Measurements from ENCODE around the gene RGMB. TPM values are rescaled to one million over a fixed set of nuclear protein-coding genes. Genes with fewer than 3 reads are reported as not detected.

The RGMB gene
- polyA plus RNA-seq, 3 donors: 5.4 to 12.6 (median 5.9) TPM

DNA sequence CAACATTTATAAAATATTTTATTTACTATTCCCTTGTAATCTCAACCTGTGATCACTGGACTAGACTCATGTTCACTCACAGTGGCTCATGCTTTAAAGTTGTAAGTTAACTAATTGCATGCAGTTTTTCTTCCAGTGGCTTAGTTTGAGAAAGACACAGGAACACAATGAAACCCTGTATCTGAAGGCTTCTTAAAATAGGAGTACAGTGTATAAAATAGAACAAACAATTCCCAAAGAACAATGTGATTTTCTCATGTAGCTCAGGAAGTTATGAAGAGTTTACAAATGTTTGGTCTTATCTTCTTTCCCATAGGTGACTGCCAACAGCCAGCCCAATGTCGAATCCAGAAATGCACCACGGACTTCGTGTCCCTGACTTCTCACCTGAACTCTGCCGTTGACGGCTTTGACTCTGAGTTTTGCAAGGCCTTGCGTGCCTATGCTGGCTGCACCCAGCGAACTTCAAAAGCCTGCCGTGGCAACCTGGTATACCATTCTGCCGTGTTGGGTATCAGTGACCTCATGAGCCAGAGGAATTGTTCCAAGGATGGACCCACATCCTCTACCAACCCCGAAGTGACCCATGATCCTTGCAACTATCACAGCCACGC is 5.9 kb downstream of the RGMB start:
- 42 to 87% (median 81%) methylated on average over 11 of the region's 11 CpGs for WGBS, 3 donors
- no peak overlapping the region for H3K27ac ChIP-seq (ENCODE audit: low read depth, low read length)

DNA sequence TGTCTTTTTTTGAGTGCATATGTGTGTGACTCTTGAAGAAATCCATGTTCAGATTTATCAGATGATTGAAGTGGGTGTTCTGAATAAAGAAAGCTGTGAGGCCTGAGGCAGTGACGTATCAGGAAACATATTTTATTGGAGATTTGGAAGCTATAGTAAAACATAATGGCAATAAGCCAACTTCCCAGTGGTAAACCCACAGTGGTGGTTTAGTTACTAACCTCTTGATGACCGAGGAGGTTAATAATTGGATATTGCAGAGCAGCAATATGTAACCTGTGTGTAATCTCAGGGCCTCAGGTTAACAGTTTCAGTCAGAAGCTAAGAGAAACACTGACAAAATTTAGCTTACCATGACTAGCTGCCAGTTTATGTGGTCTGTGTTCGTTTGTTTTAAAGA is 6.9 kb downstream of the RGMB start:
- WGBS, 3 donors: 49 to 78% (median 77%) methylated on average over 3 of the region's 3 CpGs
- H3K27ac ChIP-seq (ENCODE audit: low read depth, low read length): no peak overlapping the region

DNA sequence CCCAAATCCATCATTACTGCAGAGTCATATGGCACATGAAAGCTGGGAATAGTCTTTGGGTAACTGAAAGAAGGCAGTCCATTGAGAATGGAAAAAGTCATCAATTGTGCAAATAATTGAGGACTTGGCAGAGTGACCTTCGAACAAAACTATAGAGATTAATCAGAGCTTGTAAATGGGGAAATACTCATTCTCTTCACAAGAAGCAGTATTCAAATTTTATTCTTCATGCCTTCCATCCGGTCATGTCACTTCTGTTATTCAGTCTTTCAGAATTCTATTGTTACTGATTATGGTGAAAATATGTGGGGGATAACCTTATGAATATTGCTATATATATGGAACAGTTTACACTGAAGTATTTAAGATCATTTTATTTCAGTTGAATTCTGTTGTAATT is 8.1 kb downstream of the RGMB start:
- 36 to 68% (median 60%) methylated on average over 2 of the region's 2 CpGs for WGBS, 3 donors

DNA sequence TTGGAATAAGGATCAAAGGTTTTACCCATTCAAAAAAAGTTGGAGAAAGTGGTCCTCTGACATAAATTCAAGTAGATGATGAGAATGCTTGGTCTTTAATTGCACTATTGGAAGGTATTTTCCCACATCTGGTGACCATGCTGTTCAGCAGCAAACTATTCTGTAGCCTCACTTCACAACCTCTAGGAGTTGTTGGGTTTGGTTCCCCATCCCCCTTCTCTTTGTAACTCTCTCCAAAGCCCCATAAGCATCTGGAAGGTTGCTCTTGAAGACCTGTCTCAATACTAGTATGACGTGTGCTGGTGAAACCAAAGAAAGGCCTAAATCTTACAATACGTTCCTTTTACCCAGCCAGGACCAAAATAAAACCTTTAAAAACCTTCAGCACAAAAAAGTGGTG is 8.5 kb downstream of the RGMB start:
- 81 to 97% (median 92%) methylated on average over 2 of the region's 2 CpGs for WGBS, 3 donors
- H3K27ac ChIP-seq (ENCODE audit: low read depth, low read length): no peak overlapping the region

More for the DNA sequence above, 8.1 kb downstream of the RGMB start:
- no peak overlapping the region for H3K27ac ChIP-seq (ENCODE audit: low read depth, low read length)

DNA sequence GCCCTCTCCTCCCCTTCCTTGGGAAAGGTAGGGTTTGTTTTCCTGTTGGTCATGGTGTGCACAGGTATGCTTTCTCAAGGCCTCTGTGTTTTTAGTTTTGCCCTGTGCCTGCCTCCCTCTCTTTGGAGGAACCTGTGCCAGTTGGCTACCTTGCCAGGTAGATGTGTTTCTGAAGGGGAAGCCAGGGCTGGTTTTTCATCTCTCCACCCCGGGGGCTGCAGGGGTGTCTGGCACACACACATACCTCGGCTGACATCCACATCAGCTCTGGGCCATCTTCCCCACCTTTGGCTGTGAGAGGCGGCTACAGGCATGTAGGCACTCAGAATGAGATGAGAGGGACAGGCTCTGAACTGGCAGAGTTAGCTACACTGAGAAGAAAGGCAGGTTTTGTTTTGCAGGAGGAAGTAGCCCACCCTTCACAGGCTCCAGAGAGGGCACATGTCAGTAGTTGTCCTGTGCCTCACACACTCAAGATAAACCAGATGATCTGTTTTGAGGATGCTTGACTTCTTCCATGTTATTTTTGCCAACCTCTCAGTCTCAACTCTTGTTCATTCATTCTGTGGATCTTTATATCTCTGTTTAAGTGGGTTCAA is 9.7 kb downstream of the RGMB start:
- WGBS, 3 donors: 66 to 82% (median 73%) methylated on average over 3 of the region's 3 CpGs
- H3K27ac ChIP-seq (ENCODE audit: low read depth, low read length): no peak overlapping the region

DNA sequence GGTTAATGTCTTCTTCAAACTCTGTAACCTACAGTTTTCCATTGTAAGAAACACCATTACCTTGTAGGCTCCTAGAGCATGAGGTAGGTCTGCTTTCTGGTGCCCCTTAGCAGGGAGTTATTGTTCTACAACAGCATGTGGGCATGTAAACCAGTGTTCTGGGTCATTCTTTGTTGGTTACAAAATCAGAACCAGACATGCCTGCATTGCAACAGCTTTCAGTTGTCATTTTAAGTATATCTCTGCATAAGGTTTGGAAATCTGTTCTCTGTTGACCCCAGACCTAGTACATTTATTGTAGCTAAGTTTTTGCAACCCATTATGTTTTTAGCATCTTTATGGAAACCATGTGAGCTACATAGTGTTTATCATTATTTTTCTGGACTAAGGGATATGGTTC is 10.9 kb downstream of the RGMB start:
- no peak overlapping the region for H3K27ac ChIP-seq (ENCODE audit: low read depth, low read length)

- WGBS, 3 donors: 44 to 70% (median 61%) methylated on average over 3 of the region's 3 CpGs
- no peak overlapping the region for H3K27ac ChIP-seq (ENCODE audit: low read depth, low read length)
Measured at GRCh38 chr5:98785244-98785643, 11.8 kb downstream of the RGMB start.

- no peak overlapping the region for H3K27ac ChIP-seq (ENCODE audit: low read depth, low read length)
Measured at GRCh38 chr5:98786191-98786853, 12.9 kb downstream of the RGMB start.

DNA sequence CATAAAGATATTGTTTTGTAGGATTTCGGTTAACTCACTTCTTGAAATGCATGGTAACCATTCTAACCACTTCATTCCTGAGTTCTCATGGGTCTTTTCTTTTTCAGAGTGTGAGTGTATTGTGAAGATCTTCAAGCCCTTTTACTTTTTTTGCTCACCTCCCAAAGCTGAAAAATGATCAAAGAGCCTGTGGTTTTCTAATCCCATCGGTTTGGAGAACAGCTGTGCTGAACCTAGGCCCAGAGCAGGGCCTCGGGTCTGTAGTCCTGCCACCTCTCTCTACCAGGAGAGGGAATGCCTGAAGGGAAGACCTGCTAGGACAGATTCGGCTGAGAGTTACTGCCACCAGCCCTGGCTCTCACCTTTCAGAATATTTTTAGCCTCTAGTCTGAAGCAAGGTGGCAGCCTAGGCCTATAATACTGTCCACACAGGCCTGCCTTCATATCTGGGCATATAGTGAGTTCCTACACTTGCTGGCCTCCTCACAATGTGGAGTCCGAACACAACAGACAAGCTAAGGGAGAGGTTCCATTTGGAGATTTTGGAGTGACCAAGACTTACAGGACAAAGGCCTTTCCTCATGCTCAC is 13.8 kb downstream of the RGMB start:
- no peak overlapping the region for H3K27ac ChIP-seq (ENCODE audit: low read depth, low read length)
- WGBS, 3 donors: 62 to 87% (median 87%) methylated on average over 5 of the region's 5 CpGs

More at GRCh38 chr5:98786191-98786853, 12.9 kb downstream of the RGMB start:
- 20 to 64% (median 61%) methylated on average over 4 of the region's 4 CpGs for whole genome bisulfite sequencing, 3 donors

DNA sequence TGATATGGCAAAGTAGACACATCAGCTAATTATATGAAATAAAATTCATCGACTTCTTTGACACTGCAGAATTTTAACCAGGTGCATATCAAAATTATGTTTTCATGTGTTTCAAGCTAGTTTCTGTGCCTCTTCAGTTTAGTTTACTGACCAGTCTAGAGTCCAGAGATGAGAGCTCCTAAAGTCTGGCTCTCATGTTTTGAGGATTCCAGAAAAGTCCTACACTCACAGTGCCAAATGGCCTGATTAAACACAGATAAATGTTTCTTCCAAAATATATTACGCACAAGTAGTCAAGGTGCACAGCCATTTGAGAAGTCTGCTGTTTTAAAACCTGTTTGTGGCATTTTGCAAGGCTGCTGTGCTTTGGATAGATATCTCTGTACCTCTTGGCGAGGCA is 15.6 kb downstream of the RGMB start:
- no peak overlapping the region for H3K27ac ChIP-seq (ENCODE audit: low read depth, low read length)
- 70 to 95% (median 91%) methylated on average over 3 of the region's 3 CpGs for WGBS, 3 donors

GRCh38 chr5:98791001-98791519 is 17.6 kb downstream of the RGMB start:
- H3K27ac ChIP-seq (ENCODE audit: low read depth, low read length): no peak overlapping the region
- WGBS, 3 donors: 68 to 82% (median 82%) methylated on average over 7 of the region's 7 CpGs

- 61 to 74% (median 69%) methylated on average over 7 of the region's 7 CpGs for WGBS, 3 donors
- no peak overlapping the region for H3K27ac ChIP-seq (ENCODE audit: low read depth, low read length)
Measured at GRCh38 chr5:98791898-98792580, 18.6 kb downstream of the RGMB start.

DNA sequence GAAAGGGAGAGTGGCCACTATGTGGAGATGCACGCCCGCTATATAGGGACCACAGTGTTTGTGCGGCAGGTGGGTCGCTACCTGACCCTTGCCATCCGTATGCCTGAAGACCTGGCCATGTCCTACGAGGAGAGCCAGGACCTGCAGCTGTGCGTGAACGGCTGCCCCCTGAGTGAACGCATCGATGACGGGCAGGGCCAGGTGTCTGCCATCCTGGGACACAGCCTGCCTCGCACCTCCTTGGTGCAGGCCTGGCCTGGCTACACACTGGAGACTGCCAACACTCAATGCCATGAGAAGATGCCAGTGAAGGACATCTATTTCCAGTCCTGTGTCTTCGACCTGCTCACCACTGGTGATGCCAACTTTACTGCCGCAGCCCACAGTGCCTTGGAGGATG is 19.8 kb downstream of the RGMB start:
- H3K27ac ChIP-seq (ENCODE audit: low read depth, low read length): no peak overlapping the region
- 94 to 97% (median 97%) methylated on average over 14 of the region's 14 CpGs for WGBS, 3 donors

DNA sequence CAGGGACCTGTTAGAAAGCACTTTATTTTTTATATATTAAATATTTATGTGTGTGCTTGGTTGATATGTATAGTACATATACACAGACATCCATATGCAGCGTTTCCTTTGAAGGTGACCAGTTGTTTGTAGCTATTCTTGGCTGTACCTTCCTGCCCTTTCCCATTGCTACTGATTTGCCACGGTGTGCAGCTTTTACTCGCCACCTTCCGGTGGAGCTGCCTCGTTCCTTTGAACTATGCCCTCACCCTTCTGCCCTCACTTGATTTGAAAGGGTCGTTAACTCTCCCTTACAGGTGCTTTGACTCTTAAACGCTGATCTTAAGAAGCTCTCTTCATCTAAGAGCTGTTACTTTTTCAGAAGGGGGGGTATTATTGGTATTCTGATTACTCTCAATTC is 20.5 kb downstream of the RGMB start:
- 83 to 89% (median 86%) methylated on average over 7 of the region's 7 CpGs for WGBS, 3 donors
- H3K27ac ChIP-seq (ENCODE audit: low read depth, low read length): no peak overlapping the region

DNA sequence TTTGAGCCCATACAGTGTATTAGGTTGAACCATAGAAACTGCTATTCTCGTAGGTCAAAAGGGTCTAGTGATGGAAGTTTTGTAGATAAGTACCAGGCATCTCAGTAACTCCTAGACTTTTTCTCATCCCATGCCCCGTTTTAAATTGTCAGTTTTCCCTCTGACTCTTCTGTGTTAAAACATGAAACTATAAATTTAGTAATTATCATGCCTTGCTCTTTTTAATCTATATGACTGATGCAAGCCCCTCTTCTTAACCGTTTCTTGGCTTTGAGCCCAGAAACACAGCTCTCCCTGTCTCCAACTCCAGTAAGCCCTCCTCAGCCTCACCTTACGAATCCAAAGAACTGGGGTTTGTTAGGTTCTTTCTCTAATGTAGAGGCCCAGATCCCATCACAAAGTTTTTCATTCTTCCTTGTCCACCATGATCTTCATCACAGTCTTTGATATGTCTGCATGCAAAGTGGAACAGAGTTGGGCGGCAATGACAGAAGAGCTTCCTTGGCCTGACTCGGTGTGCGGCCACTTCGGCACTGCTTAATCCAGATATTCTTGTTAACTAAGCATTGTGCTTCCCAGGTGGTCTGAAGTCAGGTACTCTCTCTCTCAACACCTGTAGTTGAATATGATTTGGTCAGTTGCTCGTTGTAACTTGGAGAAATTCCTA is 21.1 kb downstream of the RGMB start:
- H3K27ac ChIP-seq (ENCODE audit: low read depth, low read length): no peak overlapping the region
- 76 to 84% (median 83%) methylated on average over 9 of the region's 9 CpGs for WGBS, 3 donors

GRCh38 chr5:98795243-98795642 is 21.8 kb downstream of the RGMB start:
- 68 to 92% (median 79%) methylated on average over 5 of the region's 5 CpGs for WGBS, 3 donors
- no peak overlapping the region for H3K27ac ChIP-seq (ENCODE audit: low read depth, low read length)

GRCh38 chr5:98796197-98796972 is 22.9 kb downstream of the RGMB start:
- H3K27ac ChIP-seq (ENCODE audit: low read depth, low read length): no peak overlapping the region
- 9 to 12% (median 12%) methylated on average over 7 of the region's 7 CpGs for WGBS, 3 donors

GRCh38 chr5:98798371-98798770 is 24.9 kb downstream of the RGMB start:
- 44 to 90% (median 86%) methylated on average over 1 of the region's 1 CpG for WGBS, 3 donors

More at GRCh38 chr5:98798371-98798770, 24.9 kb downstream of the RGMB start:
- H3K27ac ChIP-seq (ENCODE audit: low read depth, low read length): no peak overlapping the region

Measured in adipose tissue (tissue), 3 donors.